Urothelium cell line (cell line): ENCODE measurements around the gene RGS1.

Source experiments
- DNase-seq: peaks from one replicate; pipeline ENCODE4 v3.0.0; 2011; ENCODE audit warnings: low spot score, mixed read lengths
- FAIRE-seq: peaks from 2 replicates; lab custom pipeline; 2011; peaks lifted over from hg19 to GRCh38; lab: Jason Lieb, UNC

The RGS1 gene

GRCh38 chr1:192552760-192553191 is 22.8 kb upstream of the RGS1 start:
- DNase-seq (no peak), FAIRE-seq (no peak)

GRCh38 chr1:192553741-192554140 is 21.8 kb upstream of the RGS1 start:
- DNase-seq (no peak), FAIRE-seq (no peak)

- no peak for FAIRE-seq
- no peak for DNase-seq
Measured at GRCh38 chr1:192554904-192555303, 20.7 kb upstream of the RGS1 start.

GRCh38 chr1:192555399-192555798 is 20.2 kb upstream of the RGS1 start:
- FAIRE-seq (no peak), DNase-seq (no peak)

- FAIRE-seq (no peak), DNase-seq (no peak)
Measured at GRCh38 chr1:192557841-192558595, 17.6 kb upstream of the RGS1 start.

GRCh38 chr1:192559115-192560006 is 16.2 kb upstream of the RGS1 start:
- DNase-seq (peak; percentile 38), FAIRE-seq (no peak)

- DNase-seq = no peak
- no peak for FAIRE-seq
Measured at GRCh38 chr1:192561301-192561700, 14.3 kb upstream of the RGS1 start.

- FAIRE-seq = no peak
- DNase-seq = no peak
Measured at GRCh38 chr1:192563129-192563528, 12.4 kb upstream of the RGS1 start.

- DNase-seq = no peak
- no peak for FAIRE-seq
Measured at GRCh38 chr1:192564099-192564498, 11.5 kb upstream of the RGS1 start.

GRCh38 chr1:192565946-192566345 is 9.6 kb upstream of the RGS1 start:
- no peak for DNase-seq
- no peak for FAIRE-seq

- no peak for FAIRE-seq
- DNase-seq = no peak
Measured at GRCh38 chr1:192566657-192567056, 8.9 kb upstream of the RGS1 start.

GRCh38 chr1:192568063-192568462 is 7.5 kb upstream of the RGS1 start:
- no peak for DNase-seq
- FAIRE-seq = no peak

GRCh38 chr1:192571668-192572067 is 3.9 kb upstream of the RGS1 start:
- DNase-seq (no peak), FAIRE-seq (no peak)

- FAIRE-seq = no peak
- DNase-seq = no peak
Measured at GRCh38 chr1:192573499-192573898, 2.1 kb upstream of the RGS1 start.

- FAIRE-seq (no peak), DNase-seq (no peak)
Measured at GRCh38 chr1:192574073-192574472, 1.5 kb upstream of the RGS1 start.

- FAIRE-seq (no peak), DNase-seq (no peak)
Measured at GRCh38 chr1:192576190-192577144, 894 bp downstream of the RGS1 start.

- DNase-seq (no peak), FAIRE-seq (no peak)
Measured at GRCh38 chr1:192577145-192578140, 1.9 kb downstream of the RGS1 start.

GRCh38 chr1:192578144-192578909 is 2.8 kb downstream of the RGS1 start:
- no peak for DNase-seq
- no peak for FAIRE-seq
